Lower leg skin (tissue), 3 donors: ENCODE results near the gene PTGS2.

ENCODE experiments used
- CTCF ChIP-seq, 3 donors: fragments of 450-650 bp; IDR thresholded peaks; one replicate each; pipeline ENCODE4 v1.5.1; 2016; ENCODE audit warnings: antibody characterized with exemption in 3 of 3, mild to moderate bottlenecking in 3 of 3, moderate library complexity in 2 of 3
- POLR2A ChIP-seq, 2 donors: fragments of 450-650 bp; IDR thresholded peaks; one replicate each; pipeline ENCODE4 v1.6.1; 2016 to 2017; ENCODE audit warnings: antibody characterized with exemption in 2 of 2, mild to moderate bottlenecking in 1 of 2, moderate library complexity in 1 of 2

DNA sequence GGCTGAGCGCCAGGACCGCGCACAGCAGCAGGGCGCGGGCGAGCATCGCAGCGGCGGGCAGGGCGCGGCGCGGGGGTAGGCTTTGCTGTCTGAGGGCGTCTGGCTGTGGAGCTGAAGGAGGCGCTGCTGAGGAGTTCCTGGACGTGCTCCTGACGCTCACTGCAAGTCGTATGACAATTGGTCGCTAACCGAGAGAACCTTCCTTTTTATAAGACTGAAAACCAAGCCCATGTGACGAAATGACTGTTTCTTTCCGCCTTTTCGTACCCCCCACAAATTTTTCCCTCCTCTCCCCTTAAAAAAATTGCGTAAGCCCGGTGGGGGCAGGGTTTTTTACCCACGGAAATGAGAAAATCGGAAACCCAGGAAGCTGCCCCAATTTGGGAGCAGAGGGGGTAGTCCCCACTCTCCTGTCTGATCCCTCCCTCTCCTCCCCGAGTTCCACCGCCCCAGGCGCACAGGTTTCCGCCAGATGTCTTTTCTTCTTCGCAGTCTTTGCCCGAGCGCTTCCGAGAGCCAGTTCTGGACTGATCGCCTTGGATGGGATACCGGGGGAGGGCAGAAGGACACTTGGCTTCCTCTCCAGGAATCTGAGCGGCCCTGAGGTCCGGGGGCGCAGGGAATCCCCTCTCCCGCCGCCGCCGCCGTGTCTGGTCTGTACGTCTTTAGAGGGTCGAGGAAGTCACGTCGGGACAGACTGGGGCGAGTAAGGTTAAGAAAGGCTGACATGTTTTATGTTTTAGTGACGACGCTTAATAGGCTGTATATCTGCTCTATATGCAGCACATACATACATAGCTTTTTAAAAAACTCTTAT, at the start of gene PTGS2:
- TF ChIP-seq CTCF (IDR thresholded peaks at IDR 0.05) (no peak), POLR2A (IDR thresholded peaks at IDR 0.05) (no peak)
